ENCODE results near the gene RNF208. TPM values are rescaled to one million over a fixed set of nuclear protein-coding genes. Genes with fewer than 3 reads are reported as not detected.

RNF208 gene
- total RNA-seq, 1 donor from 2014 or later, result 31.5 TPM

DNA sequence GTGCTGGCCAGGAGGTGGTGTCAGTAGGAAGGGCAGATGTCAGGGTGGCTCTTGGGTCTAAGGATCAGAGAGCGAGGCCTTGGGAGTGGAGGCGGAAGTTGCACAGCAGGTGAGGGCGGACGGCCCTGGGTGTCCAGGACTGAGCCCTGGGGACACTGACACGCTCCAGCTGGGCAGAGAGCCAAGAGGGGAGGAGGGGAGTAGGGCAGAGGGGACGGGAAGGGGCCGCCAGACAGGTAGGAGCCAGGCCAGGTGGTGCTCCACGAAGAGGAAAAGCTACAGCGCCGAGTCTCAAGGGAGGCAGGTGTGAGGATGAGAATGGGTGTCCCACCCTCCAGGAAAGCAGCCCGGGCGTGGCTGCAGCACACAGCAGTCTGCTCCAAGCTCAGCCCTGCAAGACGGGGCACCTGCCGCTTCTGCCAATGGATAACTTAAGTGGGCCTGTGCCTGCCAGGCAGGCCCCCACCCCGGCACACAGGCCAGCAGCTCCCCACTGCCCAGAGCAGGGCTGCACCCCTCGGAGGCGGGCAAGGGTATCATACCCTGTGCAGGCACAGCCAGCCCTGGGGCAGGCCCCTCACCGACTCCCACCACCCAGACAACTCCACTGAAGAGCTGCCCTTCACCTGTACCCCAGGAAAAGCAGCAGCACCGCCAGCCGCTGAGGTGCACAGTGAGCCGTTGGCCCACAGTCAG is 26.4 kb downstream of the RNF208 start:
- Histone ChIP-seq H3K36me3 (peaks cover 19% of the 10 kb centered on the region), H3K27me3 (ENCODE audit: low read depth) (no peaks in the 10 kb centered on the region), H3K27ac (replicated peaks) (peak overlapping the region; percentile 92), H3K4me1 (peaks cover 83% of the 10 kb centered on the region), H3K4me3 (peak overlapping the region; percentile 51), H3K9me3 (replicated peaks) (no peaks in the 10 kb centered on the region)
- TF ChIP-seq, protein P1, sequence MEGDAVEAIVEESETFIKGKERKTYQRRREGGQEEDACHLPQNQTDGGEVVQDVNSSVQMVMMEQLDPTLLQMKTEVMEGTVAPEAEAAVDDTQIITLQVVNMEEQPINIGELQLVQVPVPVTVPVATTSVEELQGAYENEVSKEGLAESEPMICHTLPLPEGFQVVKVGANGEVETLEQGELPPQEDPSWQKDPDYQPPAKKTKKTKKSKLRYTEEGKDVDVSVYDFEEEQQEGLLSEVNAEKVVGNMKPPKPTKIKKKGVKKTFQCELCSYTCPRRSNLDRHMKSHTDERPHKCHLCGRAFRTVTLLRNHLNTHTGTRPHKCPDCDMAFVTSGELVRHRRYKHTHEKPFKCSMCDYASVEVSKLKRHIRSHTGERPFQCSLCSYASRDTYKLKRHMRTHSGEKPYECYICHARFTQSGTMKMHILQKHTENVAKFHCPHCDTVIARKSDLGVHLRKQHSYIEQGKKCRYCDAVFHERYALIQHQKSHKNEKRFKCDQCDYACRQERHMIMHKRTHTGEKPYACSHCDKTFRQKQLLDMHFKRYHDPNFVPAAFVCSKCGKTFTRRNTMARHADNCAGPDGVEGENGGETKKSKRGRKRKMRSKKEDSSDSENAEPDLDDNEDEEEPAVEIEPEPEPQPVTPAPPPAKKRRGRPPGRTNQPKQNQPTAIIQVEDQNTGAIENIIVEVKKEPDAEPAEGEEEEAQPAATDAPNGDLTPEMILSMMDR (IDR thresholded peaks at IDR 0.05; ENCODE audit: borderline replicate concordance), result no peak
- DNase-seq, result no peak
- intact Hi-C loops (cut with micrococcal nuclease), result no loop called here

DNA sequence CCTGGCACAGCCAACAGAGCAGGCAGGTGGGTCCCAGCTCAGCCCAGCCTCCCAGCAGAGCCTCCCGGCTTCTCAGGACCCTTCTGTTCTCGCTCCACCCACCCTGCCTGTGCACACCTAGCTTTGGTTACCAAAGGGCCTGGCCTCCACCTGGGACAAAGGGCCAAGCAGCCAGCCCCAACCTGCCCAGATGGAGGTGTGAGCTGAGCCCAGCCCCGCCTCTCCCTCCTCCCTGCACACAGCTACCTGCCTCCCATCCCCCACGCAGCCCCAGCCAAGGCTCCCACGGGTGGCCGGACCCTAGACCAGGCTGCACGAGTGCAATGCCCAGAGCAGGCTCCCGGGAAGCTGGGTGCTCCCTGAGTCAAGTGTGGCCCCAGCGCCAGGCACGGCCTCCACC is 27.1 kb downstream of the RNF208 start:
- H3K27me3 ChIP-seq (ENCODE audit: low read depth), result no peaks in the 10 kb centered on the region
- H3K9me3 ChIP-seq (replicated peaks), result no peaks in the 10 kb centered on the region
- intact Hi-C loops (cut with micrococcal nuclease), result no loop called here
- peak overlapping the region; percentile 51 for H3K4me3 ChIP-seq
- TF ChIP-seq, protein P1 (IDR thresholded peaks at IDR 0.05; ENCODE audit: borderline replicate concordance), result no peak
- peaks cover 91% of the 10 kb centered on the region for H3K4me1 ChIP-seq
- peaks cover 26% of the 10 kb centered on the region for H3K36me3 ChIP-seq
- H3K27ac ChIP-seq (replicated peaks), result peak overlapping the region; percentile 92
- DNase-seq, result no peak

- Histone ChIP-seq H3K27ac (replicated peaks) (peak overlapping the region; percentile 92), H3K27me3 (ENCODE audit: low read depth) (no peaks in the 10 kb centered on the region), H3K4me1 (peaks cover 91% of the 10 kb centered on the region), H3K9me3 (replicated peaks) (no peaks in the 10 kb centered on the region), H3K4me3 (peak overlapping the region; percentile 51), H3K36me3 (peaks cover 29% of the 10 kb centered on the region)
- peak; percentile 87 for DNase-seq
- intact Hi-C loops (cut with micrococcal nuclease), result no loop called here
- TF ChIP-seq, protein P1 (IDR thresholded peaks at IDR 0.05; ENCODE audit: borderline replicate concordance), result no peak
Measured at GRCh38 chr9:137194388-137194787, 27.7 kb downstream of the RNF208 start.

- Histone ChIP-seq H3K9me3 (replicated peaks) (no peaks in the 10 kb centered on the region), H3K27ac (replicated peaks) (peak overlapping the region; percentile 92)
Measured at GRCh38 chr9:137193771-137194170, 28.3 kb downstream of the RNF208 start.

GRCh38 chr9:137192859-137193258 is 29.2 kb downstream of the RNF208 start:
- intact Hi-C loops (cut with micrococcal nuclease), result no loop called here
- H3K27ac ChIP-seq (replicated peaks), result peak overlapping the region; percentile 92
- no peak overlapping the region for H3K4me3 ChIP-seq
- no peaks in the 10 kb centered on the region for H3K27me3 ChIP-seq (ENCODE audit: low read depth)
- TF ChIP-seq, protein P1 (IDR thresholded peaks at IDR 0.05; ENCODE audit: borderline replicate concordance), result no peak
- H3K36me3 ChIP-seq, result peaks cover 29% of the 10 kb centered on the region
- H3K4me1 ChIP-seq, result peaks cover 89% of the 10 kb centered on the region
- no peak for DNase-seq
- H3K9me3 ChIP-seq (replicated peaks), result no peaks in the 10 kb centered on the region

More at GRCh38 chr9:137193771-137194170, 28.3 kb downstream of the RNF208 start:
- peaks cover 91% of the 10 kb centered on the region for H3K4me1 ChIP-seq
- DNase-seq, result no peak
- H3K36me3 ChIP-seq, result peaks cover 29% of the 10 kb centered on the region
- no peaks in the 10 kb centered on the region for H3K27me3 ChIP-seq (ENCODE audit: low read depth)
- intact Hi-C loops (cut with micrococcal nuclease), result no loop called here
- H3K4me3 ChIP-seq, result peak overlapping the region; percentile 51
- TF ChIP-seq, protein P1 (IDR thresholded peaks at IDR 0.05; ENCODE audit: borderline replicate concordance), result no peak
